Gastrocnemius medialis (tissue), 4 donors: Measurements from ENCODE around the gene LCE5A. TPM values are rescaled to one million over a fixed set of nuclear protein-coding genes. Genes with fewer than 3 reads are reported as not detected.
A peak's percentile ranks its signal among the peaks of the same experiment; 100 is the strongest.

Source experiments
- ATAC-seq, 2 donors: fragments of 150-250 bp; one replicate each; pipeline ENCODE4 v1.9.1; 2016
- DNase-seq, 2 donors: peaks; one replicate each; pipeline ENCODE4 v3.0.0-alpha.2; 2019
- H3K27ac ChIP-seq, 4 donors: fragments of 200-600 bp; sonication (generic); 1 replicate in 1 of 4; 2 replicates in 3 of 4; pipeline ENCODE4 v1.5.1; 2016 to 2018; ENCODE audit warnings: mild to moderate bottlenecking in 2 of 4, moderate library complexity in 1 of 4
- H3K27me3 ChIP-seq, 3 donors: fragments of 200-600 bp; sonication (generic) in 2 of 3; 1 replicate in 1 of 3; 2 replicates in 2 of 3; pipeline versions ENCODE4 v1.5.1 to v1.6.0; 2016 to 2019; ENCODE audit warnings: mild to moderate bottlenecking in 1 of 3, moderate library complexity in 1 of 3
- H3K36me3 ChIP-seq, 2 donors: fragments of 200-600 bp; sonication (generic) in 1 of 2; one replicate each; pipeline ENCODE4 v1.5.1; 2017 to 2018
- H3K4me1 ChIP-seq, 2 donors: fragments of 200-600 bp; sonication (generic) in 1 of 2; one replicate each; pipeline ENCODE4 v1.5.1; 2016 to 2017; ENCODE audit warnings: mild to moderate bottlenecking in 2 of 2
- H3K4me3 ChIP-seq, 4 donors: fragments of 200-600 bp; sonication (generic) in 3 of 4; 1 replicate in 1 of 4; 2 replicates in 3 of 4; pipeline ENCODE4 v1.5.1; 2016 to 2019; ENCODE audit warnings: mild to moderate bottlenecking in 2 of 4
- H3K9me3 ChIP-seq, 3 donors: fragments of 200-600 bp; sonication (generic) in 2 of 3; 1 replicate in 1 of 3; 2 replicates in 2 of 3; pipeline ENCODE4 v1.5.1; 2016 to 2019
- CTCF ChIP-seq, 5 experiments: fragments of 450-650 bp in 3 of 5; fragments of 200-600 bp in 2 of 5; sonication (generic) in 2 of 5; IDR thresholded peaks in 4 of 5; conservative IDR thresholded peaks in 1 of 5; 1 replicate in 4 of 5; 2 replicates in 1 of 5; pipeline ENCODE4 v1.5.1; 2016 to 2019; ENCODE audit warnings: antibody characterized with exemption in 5 of 5, mild to moderate bottlenecking in 3 of 5, moderate library complexity in 3 of 5
- POLR2A ChIP-seq, 2 donors: fragments of 450-650 bp; IDR thresholded peaks; one replicate each; pipeline ENCODE4 v1.6.1; 2017; ENCODE audit warnings: antibody characterized with exemption in 2 of 2, mild to moderate bottlenecking in 2 of 2, moderate library complexity in 2 of 2
- in situ Hi-C, 4 donors: fragments of 200-750 bp; cut with MboI; loops; one replicate each; pipeline versions ENCODE4 v1.15.0 to v1.8.0; 2017; ENCODE audit warnings: low sequenced_read_pairs in 4 of 4
- intact Hi-C: fragments of 100-400 bp; cut with DNase I; formaldehyde crosslinking; loops from one replicate; pipeline ENCODE4 v1.15.1; 2023; ENCODE audit warnings: low total_unique reads
- total RNA-seq, 4 donors: library from RNA; depleted of rRNA; stranded (reverse); fragments of >200 nt; gene quantifications; one replicate each; pipeline versions ENCODE4 v1.1.0 to v1.2.3, GENCODE V29; 2016

Gene LCE5A
- not detected for total RNA-seq

- H3K36me3 ChIP-seq, result no peaks in the 10 kb centered on the region
- no peaks in the 10 kb centered on the region for H3K9me3 ChIP-seq
- no peak for ATAC-seq
- no peak for TF ChIP-seq CTCF (IDR thresholded peaks at IDR 0.05 in 4 of 5, conservative IDR thresholded peaks at IDR 0.05 in 1 of 5)
- TF ChIP-seq POLR2A (IDR thresholded peaks at IDR 0.05), result no peak
- intact Hi-C loops (no loop called here), in situ Hi-C loops (no loop called here)
- peaks cover 11 to 15% (median 12%) of the 10 kb centered on the region in 3 donors for H3K27me3 ChIP-seq
- H3K4me3 ChIP-seq, result no peak within 1 kb of the TSS
- H3K27ac ChIP-seq, result no peak within 1 kb of the TSS
- no peaks in the 10 kb centered on the region for H3K4me1 ChIP-seq
- no peak for DNase-seq
These were observed at the start of gene LCE5A for GRCh38 chr1:152510503-152510902. Gene LCE5A (plus strand): TSS chr1:152510803. CDS start chr1:152511535, 732 bp downstream.

GRCh38 chr1:152461544-152461943 lies 49.1 kb upstream of the LCE5A start:
- intact Hi-C loops, result no loop called here
- H3K27ac ChIP-seq, result no peak overlapping the region
- no peaks in the 10 kb centered on the region for H3K4me1 ChIP-seq
- no peaks in the 10 kb centered on the region for H3K9me3 ChIP-seq
- TF ChIP-seq POLR2A (IDR thresholded peaks at IDR 0.05), result no peak
- peak in 3 of 5 experiments; percentile 16 to 44 (median 43) for TF ChIP-seq CTCF (IDR thresholded peaks at IDR 0.05 in 4 of 5, conservative IDR thresholded peaks at IDR 0.05 in 1 of 5)
- no peak overlapping the region for H3K4me3 ChIP-seq
- in situ Hi-C loops, result loop anchor here in 3 of 4 donors (5.0 to 25.0 kb wide), 2 partner anchors 269 to 274 kb away; no protein-coding TSS in a partner anchor
- H3K27me3 ChIP-seq, result no peaks in the 10 kb centered on the region
- DNase-seq, result no peak
- ATAC-seq, result no peak
- no peaks in the 10 kb centered on the region for H3K36me3 ChIP-seq

GRCh38 chr1:152462636-152463035 lies 48.0 kb upstream of the LCE5A start:
- H3K36me3 ChIP-seq, result no peaks in the 10 kb centered on the region
- H3K4me3 ChIP-seq, result no peak overlapping the region
- ATAC-seq (no peak), DNase-seq (no peak)
- TF ChIP-seq POLR2A (IDR thresholded peaks at IDR 0.05) (no peak), CTCF (IDR thresholded peaks at IDR 0.05 in 4 of 5, conservative IDR thresholded peaks at IDR 0.05 in 1 of 5) (no peak)
- H3K27ac ChIP-seq, result no peak overlapping the region
- no peaks in the 10 kb centered on the region for H3K9me3 ChIP-seq
- in situ Hi-C loops (loop anchor here in 3 of 4 donors (5.0 to 25.0 kb wide), 2 partner anchors 270 to 275 kb away; no protein-coding TSS in a partner anchor), intact Hi-C loops (no loop called here)
- no peaks in the 10 kb centered on the region for H3K4me1 ChIP-seq
- no peaks in the 10 kb centered on the region for H3K27me3 ChIP-seq

- TF ChIP-seq CTCF (IDR thresholded peaks at IDR 0.05 in 4 of 5, conservative IDR thresholded peaks at IDR 0.05 in 1 of 5), result no peak
- no peak for ATAC-seq
These were observed 44.4 kb upstream of the LCE5A start for GRCh38 chr1:152466217-152466616.

More at GRCh38 chr1:152466217-152466616, 44.4 kb upstream of the LCE5A start:
- DNase-seq, result no peak
- Histone ChIP-seq H3K27ac (no peak overlapping the region), H3K27me3 (no peaks in the 10 kb centered on the region), H3K4me1 (no peaks in the 10 kb centered on the region), H3K4me3 (no peak overlapping the region), H3K9me3 (no peaks in the 10 kb centered on the region), H3K36me3 (no peaks in the 10 kb centered on the region)
- in situ Hi-C loops (loop anchor here in 2 of 4 donors (25.0 kb wide), 1 partner anchor 279 kb away; no protein-coding TSS in a partner anchor), intact Hi-C loops (no loop called here)
